K562 (cell line): Measurements from ENCODE around the gene CEP70. TPM values are rescaled to one million over a fixed set of nuclear protein-coding genes. Genes with fewer than 3 reads are reported as not detected.

Experiments
- ATAC-seq: fragments of 200-7000 bp; cut with Tn5 transposase; 3 replicates; pipeline ENCODE4 v1.9.1; 2020; ENCODE audit warnings: moderate library complexity
- BruUV-seq: library from RNA; stranded (reverse); fragments of 400-500 nt; replicated peaks from 2 replicates; lab custom pipeline; 2021; lab: Mats Ljungman, UMichigan
- CTCF ChIA-PET: fragments of 300-600 bp; formaldehyde crosslinking; extraction: SDS; loops from one replicate; lab custom pipeline; 2021; ENCODE audit warnings: low intra/inter-chr PET ratio; lab: Yijun Ruan, JAX
- POLR2A ChIA-PET: fragments of 300-600, 350-650 bp; sonication (Branson Sonifier 250); formaldehyde crosslinking; extraction: SDS; loops from one replicate; lab custom pipeline; 2021; ENCODE audit warnings: antibody characterized with exemption, inconsistent platforms; lab: Yijun Ruan, JAX
- DNase-seq, 4 experiments: peaks; one replicate each; pipeline versions ENCODE4 v3.0.0 to v3.0.0-alpha.2; 2011 to 2018; ENCODE audit warnings: low spot score in 3 of 4, mixed read lengths in 3 of 4; ENCODE audit errors: extremely low read depth in 1 of 4
- FAIRE-seq: peaks from 2 replicates; lab custom pipeline; 2011; peaks lifted over from hg19 to GRCh38; lab: Jason Lieb, UNC
- H2AFZ ChIP-seq: 2 replicates; pipeline ENCODE4 v1.6.0; 2011; ENCODE audit warnings: low read depth, low read length, control low read depth, inconsistent platforms
- H3K27ac ChIP-seq: fragments of 200-600 bp; 3 replicates; pipeline ENCODE4 v1.8.0; 2011; ENCODE audit warnings: low read depth, mild to moderate bottlenecking, control low read depth, inconsistent platforms, low read length, moderate library complexity, mixed read lengths; ENCODE audit errors: extremely low read depth
- H3K27me3 ChIP-seq, 2 experiments: fragments of 300-600 bp in 1 of 2; 2 replicates in 1 of 2; 3 replicates in 1 of 2; pipeline versions ENCODE4 v1.6.0 to v1.8.0; 2011; ENCODE audit warnings: inconsistent platforms in 2 of 2, low read length in 2 of 2, mild to moderate bottlenecking in 1 of 2, mixed read lengths in 1 of 2, moderate library complexity in 1 of 2; ENCODE audit not compliant: control insufficient read depth in 2 of 2, insufficient read depth in 2 of 2
- H3K36me3 ChIP-seq: fragments of 300-600 bp; 3 replicates; pipeline ENCODE4 v1.8.0; 2011; ENCODE audit warnings: mild to moderate bottlenecking, low read length, inconsistent platforms; ENCODE audit not compliant: control insufficient read depth, insufficient read depth
- H3K4me1 ChIP-seq, 2 experiments: fragments of 200-600 bp in 1 of 2; replicated peaks in 1 of 2; 2 replicates in 1 of 2; 3 replicates in 1 of 2; pipeline versions ENCODE4 v1.5.1 to v1.8.0; 2011; ENCODE audit warnings: inconsistent platforms in 2 of 2, low read length in 2 of 2, mild to moderate bottlenecking in 1 of 2, mixed read lengths in 1 of 2, moderate library complexity in 1 of 2; ENCODE audit not compliant: control insufficient read depth in 2 of 2, insufficient read depth in 2 of 2
- H3K4me2 ChIP-seq: 2 replicates; pipeline ENCODE4 v1.6.1; 2011; ENCODE audit warnings: low read length, control low read depth, inconsistent platforms, mixed read lengths; ENCODE audit not compliant: insufficient read depth
- H3K4me3 ChIP-seq: fragments of 200-600 bp; sonication (generic), shearing (Covaris generic); 2 replicates; pipeline ENCODE4 v1.5.1; 2016; ENCODE audit warnings: control low read depth, inconsistent platforms
- H3K79me2 ChIP-seq: fragments of 200-600 bp; 3 replicates; pipeline ENCODE4 v1.8.0; 2011; ENCODE audit warnings: low read length, inconsistent platforms; ENCODE audit not compliant: control insufficient read depth, insufficient read depth
- H3K9ac ChIP-seq, 2 experiments: 2 replicates each; pipeline versions ENCODE4 v1.6.0 to v1.6.1; 2011; ENCODE audit warnings: low read depth in 2 of 2, low read length in 2 of 2, control low read depth in 1 of 2, inconsistent platforms in 1 of 2, mild to moderate bottlenecking in 1 of 2, mixed read lengths in 1 of 2; ENCODE audit not compliant: insufficient read depth in 1 of 2
- H3K9me1 ChIP-seq: one replicate; pipeline ENCODE4 v1.6.0; 2011; ENCODE audit warnings: inconsistent platforms, mild to moderate bottlenecking, low read length, moderate library complexity; ENCODE audit not compliant: control insufficient read depth, insufficient read depth
- H3K9me3 ChIP-seq: replicated peaks from 2 replicates; pipeline ENCODE4 v1.5.1; 2011; ENCODE audit warnings: low read depth, low read length, inconsistent platforms; ENCODE audit not compliant: control insufficient read depth, insufficient read depth
- H4K20me1 ChIP-seq: replicated peaks from 2 replicates; pipeline ENCODE4 v1.6.1; 2011; ENCODE audit warnings: low read length, inconsistent platforms, mixed read lengths; ENCODE audit not compliant: control insufficient read depth, insufficient read depth
- BRD9 ChIP-seq: fragments of 450-650 bp; IDR thresholded peaks from 2 replicates; pipeline ENCODE4 v1.6.1; 2018; ENCODE audit warnings: low read depth; ENCODE audit not compliant: partially characterized antibody
- DACH1 ChIP-seq: fragments of 450-650 bp; IDR thresholded peaks from 2 replicates; pipeline ENCODE4 v1.6.1; 2018; ENCODE audit not compliant: partially characterized antibody
- POLR2A ChIP-seq: fragments of 450-650 bp; conservative IDR thresholded peaks from 2 replicates; pipeline ENCODE4 v1.6.1; 2016
- RAD21 ChIP-seq, 2 experiments: fragments of 250-450 bp in 1 of 2; fragments of 450-650 bp in 1 of 2; sonication (Bioruptor Pico) in 1 of 2; formaldehyde crosslinking in 1 of 2; IDR thresholded peaks in 1 of 2; conservative IDR thresholded peaks in 1 of 2; 2 replicates each; pipeline versions ENCODE4 v1.4.0 to v1.8.0; 2020 to 2022; ENCODE audit warnings: mild to moderate bottlenecking in 2 of 2, moderate library complexity in 1 of 2
- SMAD2 ChIP-seq: fragments of 150-350 bp; IDR thresholded peaks from 2 replicates; pipeline ENCODE4 v1.6.1; 2014; ENCODE audit warnings: low read depth, mild to moderate bottlenecking, low read length
- ZFP36 ChIP-seq: fragments of 150-350 bp; IDR thresholded peaks from 2 replicates; pipeline ENCODE4 v1.6.1; 2018; ENCODE audit warnings: low read length, low read depth; ENCODE audit not compliant: partially characterized antibody
- ZNF217 ChIP-seq: sonication (generic); formaldehyde crosslinking; IDR thresholded peaks from 2 replicates; pipeline ENCODE4 v1.8.0; 2022; ENCODE audit warnings: mild to moderate bottlenecking, missing genetic modification reagents
- ZNF696 ChIP-seq: fragments of 250-450 bp; sonication (Bioruptor Pico); conservative IDR thresholded peaks from 2 replicates; pipeline ENCODE4 v1.4.0; 2020; ENCODE audit warnings: mild to moderate bottlenecking, moderate library complexity
- in situ Hi-C: fragments of 300-500 bp; cut with MboI; formaldehyde crosslinking; loops from 4 replicates; pipeline ENCODE4 v1.15.0; 2018; ENCODE audit warnings: inconsistent platforms, mixed read lengths
- intact Hi-C: fragments of 100-400 bp; cut with micrococcal nuclease; formaldehyde crosslinking; loops from 2 replicates; pipeline ENCODE4 v1.14.2; 2022
- polyA plus RNA-seq, 8 experiments: library from polyadenylated mRNA; depleted of rRNA in 4 of 8; stranded (reverse) in 5 of 8; unstranded in 3 of 8; fragments of >200 nt; fragmentation: Nextera tagmentation in 2 of 8; fragmentation: Illumina TruSeq in 1 of 8; extraction: Ambion mirVana in 2 of 8; extraction: Trizol in 1 of 8; gene quantifications; 2 replicates each; pipeline versions ENCODE4 v1.2.1 to v1.2.3, GENCODE V29; 2011 to 2014; ENCODE audit warnings: inconsistent platforms in 1 of 8, missing spikeins in 1 of 8
- total RNA-seq, 7 experiments: library from RNA; depleted of rRNA in 6 of 7; stranded (reverse); fragments of >200 nt in 6 of 7; fragmentation: Illumina TruSeq in 2 of 7; extraction: Trizol in 2 of 7; gene quantifications; 2 replicates each; pipeline versions ENCODE4 v1.2.1 to v1.2.3, GENCODE V29; 2011 to 2021; ENCODE audit warnings: low replicate concordance in 1 of 7
- TF ChIP-seq, protein P1 (sequence below), 2 experiments: IDR thresholded peaks; 2 replicates each; pipeline ENCODE4 v1.6.1; 2011; ENCODE audit warnings: borderline replicate concordance in 1 of 2, control low read depth in 1 of 2, low read depth in 1 of 2, low read length in 1 of 2, mild to moderate bottlenecking in 1 of 2, mixed read lengths in 1 of 2, moderate library complexity in 1 of 2; ENCODE audit not compliant: insufficient read depth in 1 of 2, insufficient read length in 1 of 2, poor library complexity in 1 of 2, severe bottlenecking in 1 of 2; ENCODE audit errors: extremely low read depth in 1 of 2
- TF ChIP-seq, protein P2 (sequence below): fragments of 450-650 bp; IDR thresholded peaks from 2 replicates; pipeline ENCODE4 v1.6.1; 2017; ENCODE audit warnings: mild to moderate bottlenecking, moderate library complexity

Gene CEP70
- total and polyA plus RNA-seq, 9 of the 15 experiments (the other 6 are each of a cell fraction or from before 2014, with no cell fraction given): 16.1 to 31.5 (median 23.4) TPM

DNA sequence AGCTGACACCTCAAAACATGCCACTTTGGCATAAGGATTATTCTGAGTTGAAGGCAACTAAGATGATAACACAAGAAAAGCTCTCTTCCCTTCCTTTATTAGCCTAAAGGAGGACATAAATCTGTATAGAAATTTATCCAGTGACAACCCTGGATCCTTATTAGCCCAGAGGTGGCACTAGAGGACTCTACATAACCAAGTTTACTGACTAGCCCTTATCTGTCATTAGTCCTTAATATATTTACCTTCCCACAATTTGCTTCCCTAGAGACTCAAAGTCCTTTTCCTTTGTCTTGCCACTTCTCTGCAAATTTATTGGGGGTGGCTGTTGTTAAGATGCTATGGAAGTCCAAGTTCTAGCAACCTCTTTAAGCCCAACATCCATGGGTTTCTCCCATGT, 26.7 kb downstream of the CEP70 start:
- no TSS peak for BruUV-seq
- Histone ChIP-seq H3K9ac (no peak overlapping the region), H3K4me3 (no peak overlapping the region), H3K79me2 (no peaks in the 10 kb centered on the region), H3K4me2 (no peak overlapping the region), H3K4me1 (no peaks in the 10 kb centered on the region), H4K20me1 (no peaks in the 10 kb centered on the region), H3K27me3 (no peaks in the 10 kb centered on the region), H2AFZ (no peak overlapping the region), H3K27ac (no peak overlapping the region), H3K9me1 (no peaks in the 10 kb centered on the region), H3K9me3 (no peaks in the 10 kb centered on the region), H3K36me3 (0 out of 3 replicates have a peak, but pooled peaks cover 4% of the 10 kb centered on the region)
- in situ Hi-C loops: loop anchor here (5.0 kb wide), 1 partner anchor 50 kb away; no protein-coding TSS in a partner anchor
- TF ChIP-seq, protein P1, sequence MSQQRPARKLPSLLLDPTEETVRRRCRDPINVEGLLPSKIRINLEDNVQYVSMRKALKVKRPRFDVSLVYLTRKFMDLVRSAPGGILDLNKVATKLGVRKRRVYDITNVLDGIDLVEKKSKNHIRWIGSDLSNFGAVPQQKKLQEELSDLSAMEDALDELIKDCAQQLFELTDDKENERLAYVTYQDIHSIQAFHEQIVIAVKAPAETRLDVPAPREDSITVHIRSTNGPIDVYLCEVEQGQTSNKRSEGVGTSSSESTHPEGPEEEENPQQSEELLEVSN (IDR thresholded peaks at IDR 0.05; ENCODE audit: borderline replicate concordance in 1 of 2, extremely low read depth in 1 of 2, insufficient read depth in 1 of 2, insufficient read length in 1 of 2, low read depth in 1 of 2, low read length in 1 of 2, poor library complexity in 1 of 2, severe bottlenecking in 1 of 2): no peak
- TF ChIP-seq ZNF696 (CRISPR knock-in tag) (no peak), RAD21 (CRISPR knock-in tag; conservative IDR thresholded peaks at IDR 0.05 in 1 of 2, IDR thresholded peaks at IDR 0.05 in 1 of 2) (0 out of 4 replicates have a peak, but pooled peaks of 1 of the 2 experiments have one; percentile 10), SMAD2 (no peak), DACH1 (peak; percentile 33), POLR2A (no peak), ZNF217 (CRISPR knock-in tag) (no peak), BRD9 (no peak), ZFP36 (no peak)
- TF ChIP-seq, protein P2, sequence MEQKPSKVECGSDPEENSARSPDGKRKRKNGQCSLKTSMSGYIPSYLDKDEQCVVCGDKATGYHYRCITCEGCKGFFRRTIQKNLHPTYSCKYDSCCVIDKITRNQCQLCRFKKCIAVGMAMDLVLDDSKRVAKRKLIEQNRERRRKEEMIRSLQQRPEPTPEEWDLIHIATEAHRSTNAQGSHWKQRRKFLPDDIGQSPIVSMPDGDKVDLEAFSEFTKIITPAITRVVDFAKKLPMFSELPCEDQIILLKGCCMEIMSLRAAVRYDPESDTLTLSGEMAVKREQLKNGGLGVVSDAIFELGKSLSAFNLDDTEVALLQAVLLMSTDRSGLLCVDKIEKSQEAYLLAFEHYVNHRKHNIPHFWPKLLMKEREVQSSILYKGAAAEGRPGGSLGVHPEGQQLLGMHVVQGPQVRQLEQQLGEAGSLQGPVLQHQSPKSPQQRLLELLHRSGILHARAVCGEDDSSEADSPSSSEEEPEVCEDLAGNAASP: no peak
- DNase-seq (no peak), FAIRE-seq (no peak), ATAC-seq (no peak)
- ChIA-PET POLR2A (interaction anchor here (2.1 kb wide), 1 partner anchor 8 kb away, joined by 5 read pairs; no protein-coding TSS in a partner anchor), CTCF (no interaction called here)
- intact Hi-C loops: no loop called here
